ENCODE measurements around the gene PIEZO1. TPM values are rescaled to one million over a fixed set of nuclear protein-coding genes. Genes with fewer than 3 reads are reported as not detected.
A peak's percentile ranks its signal among the peaks of the same experiment; 100 is the strongest.

The PIEZO1 gene
- total RNA-seq, 4 donors from 2014 or later: 196 to 281 (median 206) TPM

- 69 to 74% methylated on average over 22 to 23 of the region's 30 CpGs for WGBS, 2 donors
- TF ChIP-seq POLR2A (IDR thresholded peaks at IDR 0.05) (no peak), CTCF (IDR thresholded peaks at IDR 0.05) (no peak)
- no peak for DNase-seq (ENCODE audit: low spot score in 2 of 2)
- intact Hi-C loops (cut with DNase I; ENCODE audit: low total_unique reads): no loop called here
- H3K4me3 ChIP-seq (ENCODE audit: low read depth, poor library complexity, severe bottlenecking): no peak overlapping the region
These were observed 83.2 kb downstream of the PIEZO1 start for GRCh38 chr16:88701581-88702370.

GRCh38 chr16:88700636-88701482 is 84.2 kb downstream of the PIEZO1 start:
- no peak for TF ChIP-seq POLR2A (IDR thresholded peaks at IDR 0.05)
- no peak for TF ChIP-seq CTCF (IDR thresholded peaks at IDR 0.05)
- intact Hi-C loops (cut with DNase I; ENCODE audit: low total_unique reads): no loop called here
- WGBS, 2 donors: 59 to 71% methylated on average over 12 to 25 of the region's 42 CpGs
- H3K4me3 ChIP-seq (ENCODE audit: low read depth, poor library complexity, severe bottlenecking): no peak overlapping the region
- peak; percentile 88 to 98 for DNase-seq (ENCODE audit: low spot score in 2 of 2)

DNA sequence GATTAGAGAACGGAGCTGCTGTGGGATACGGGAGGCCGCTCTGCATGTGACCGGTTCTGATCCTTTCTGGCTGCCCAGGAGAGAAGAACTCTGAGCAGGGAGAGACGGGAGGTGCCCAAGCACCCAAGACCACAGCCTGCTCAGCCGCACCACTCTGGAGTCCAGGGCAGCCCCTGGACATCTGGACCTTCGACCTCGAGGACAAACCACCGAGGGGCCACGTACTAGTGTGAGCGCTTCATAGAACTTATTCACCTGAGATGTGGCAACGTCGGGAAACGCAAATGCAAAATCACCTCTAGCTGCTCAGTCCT is 84.7 kb downstream of the PIEZO1 start:
- WGBS, 2 donors: 73 to 75% methylated on average over 14 of the region's 14 CpGs
- no peak for TF ChIP-seq POLR2A (IDR thresholded peaks at IDR 0.05)
- no peak for TF ChIP-seq CTCF (IDR thresholded peaks at IDR 0.05)
- DNase-seq (ENCODE audit: low spot score in 2 of 2): no peak
- intact Hi-C loops (cut with DNase I; ENCODE audit: low total_unique reads): no loop called here
- H3K4me3 ChIP-seq (ENCODE audit: low read depth, poor library complexity, severe bottlenecking): no peak overlapping the region

DNA sequence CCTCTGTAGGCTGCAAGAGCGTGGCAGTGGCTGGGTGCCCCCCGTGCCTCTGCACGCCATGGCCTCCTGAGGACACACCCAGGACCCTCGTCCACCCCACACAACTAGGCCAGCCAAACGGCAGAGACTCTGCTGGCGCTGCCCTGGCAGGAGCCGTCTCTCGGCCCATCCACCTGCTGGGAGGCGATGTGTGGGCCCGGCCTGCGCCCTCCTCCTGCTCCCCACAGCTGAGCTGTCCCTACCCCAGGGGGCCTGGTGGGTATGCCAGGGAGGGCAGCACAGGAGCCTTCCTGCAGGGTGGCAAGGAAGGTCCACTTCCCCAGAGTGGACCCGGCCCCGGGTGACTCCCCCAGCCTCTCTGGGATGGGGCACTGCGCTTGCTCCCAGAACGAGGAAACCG is 85.8 kb downstream of the PIEZO1 start:
- TF ChIP-seq CTCF (IDR thresholded peaks at IDR 0.05) (no peak), POLR2A (IDR thresholded peaks at IDR 0.05) (no peak)
- no peak overlapping the region for H3K4me3 ChIP-seq (ENCODE audit: low read depth, poor library complexity, severe bottlenecking)
- intact Hi-C loops (cut with DNase I; ENCODE audit: low total_unique reads): no loop called here
- WGBS, 2 donors: 94 to 100% methylated on average over 8 to 16 of the region's 16 CpGs
- no peak for DNase-seq (ENCODE audit: low spot score in 2 of 2)

- WGBS, 2 donors: 87 to 92% methylated on average over 8 to 22 of the region's 25 CpGs
- no peak overlapping the region for H3K4me3 ChIP-seq (ENCODE audit: low read depth, poor library complexity, severe bottlenecking)
- TF ChIP-seq POLR2A (IDR thresholded peaks at IDR 0.05) (no peak), CTCF (IDR thresholded peaks at IDR 0.05) (no peak)
- intact Hi-C loops (cut with DNase I; ENCODE audit: low total_unique reads): no loop called here
- no peak for DNase-seq (ENCODE audit: low spot score in 2 of 2)
These were observed 86.4 kb downstream of the PIEZO1 start for GRCh38 chr16:88698646-88699045.

Measured in lower leg skin (tissue), 4 donors.